Right lobe of liver (tissue), 4 donors: ENCODE data around the gene PDXDC1.
"Not testable (repeated sequence)": the region's sequence is repeated elsewhere in the genome, so short reads cannot be mapped to it uniquely, and the experiment has no call there.

ENCODE experiments used
- POLR2A ChIP-seq: fragments of 450-650 bp; IDR thresholded peaks from one replicate; pipeline ENCODE4 v1.6.1; 2017; ENCODE audit warnings: antibody characterized with exemption, mild to moderate bottlenecking
- TF ChIP-seq, protein P1 (sequence below), 4 donors: fragments of 200-600 bp in 3 of 4; fragments of 450-650 bp in 1 of 4; IDR thresholded peaks; one replicate each; pipeline versions ENCODE4 v1.5.1 to v1.8.0; 2016 to 2022; ENCODE audit warnings: antibody characterized with exemption in 4 of 4, mild to moderate bottlenecking in 2 of 4
- donor health status: DM: no; HTN: no; CAD: no.
- donor health status: DM: no; HTN: no; CAD: no.
- donor health status: DM: no; HTN: yes; CAD: no.

DNA sequence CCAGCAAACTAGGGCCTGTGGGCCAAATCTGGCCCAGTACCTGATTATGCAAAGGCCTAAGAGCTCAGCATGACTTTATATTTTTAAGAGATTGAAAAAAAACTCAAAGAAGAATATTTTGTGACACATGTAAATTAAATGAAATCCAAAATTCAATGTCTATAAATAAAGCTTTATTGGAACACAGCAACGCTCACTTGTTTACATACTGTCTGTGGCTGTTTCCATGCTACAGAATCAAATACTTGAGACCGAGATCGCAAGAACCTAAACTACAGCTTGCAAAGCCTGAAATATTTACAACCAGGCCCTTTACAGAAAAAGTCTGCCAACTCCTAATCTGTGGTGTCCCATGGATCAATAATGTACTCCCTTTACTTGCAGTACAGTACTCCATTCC lies 5.0 kb upstream of the PDXDC1 start:
- TF ChIP-seq, protein P1, sequence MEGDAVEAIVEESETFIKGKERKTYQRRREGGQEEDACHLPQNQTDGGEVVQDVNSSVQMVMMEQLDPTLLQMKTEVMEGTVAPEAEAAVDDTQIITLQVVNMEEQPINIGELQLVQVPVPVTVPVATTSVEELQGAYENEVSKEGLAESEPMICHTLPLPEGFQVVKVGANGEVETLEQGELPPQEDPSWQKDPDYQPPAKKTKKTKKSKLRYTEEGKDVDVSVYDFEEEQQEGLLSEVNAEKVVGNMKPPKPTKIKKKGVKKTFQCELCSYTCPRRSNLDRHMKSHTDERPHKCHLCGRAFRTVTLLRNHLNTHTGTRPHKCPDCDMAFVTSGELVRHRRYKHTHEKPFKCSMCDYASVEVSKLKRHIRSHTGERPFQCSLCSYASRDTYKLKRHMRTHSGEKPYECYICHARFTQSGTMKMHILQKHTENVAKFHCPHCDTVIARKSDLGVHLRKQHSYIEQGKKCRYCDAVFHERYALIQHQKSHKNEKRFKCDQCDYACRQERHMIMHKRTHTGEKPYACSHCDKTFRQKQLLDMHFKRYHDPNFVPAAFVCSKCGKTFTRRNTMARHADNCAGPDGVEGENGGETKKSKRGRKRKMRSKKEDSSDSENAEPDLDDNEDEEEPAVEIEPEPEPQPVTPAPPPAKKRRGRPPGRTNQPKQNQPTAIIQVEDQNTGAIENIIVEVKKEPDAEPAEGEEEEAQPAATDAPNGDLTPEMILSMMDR (IDR thresholded peaks at IDR 0.05) = not testable (repeated sequence)
- TF ChIP-seq POLR2A = not testable (repeated sequence)
